ENCODE data around the gene NFE2L3.
"Not testable (repeated sequence)": the region's sequence is repeated elsewhere in the genome, so short reads cannot be mapped to it uniquely, and the experiment has no call there.

The NFE2L3 gene, protein sequence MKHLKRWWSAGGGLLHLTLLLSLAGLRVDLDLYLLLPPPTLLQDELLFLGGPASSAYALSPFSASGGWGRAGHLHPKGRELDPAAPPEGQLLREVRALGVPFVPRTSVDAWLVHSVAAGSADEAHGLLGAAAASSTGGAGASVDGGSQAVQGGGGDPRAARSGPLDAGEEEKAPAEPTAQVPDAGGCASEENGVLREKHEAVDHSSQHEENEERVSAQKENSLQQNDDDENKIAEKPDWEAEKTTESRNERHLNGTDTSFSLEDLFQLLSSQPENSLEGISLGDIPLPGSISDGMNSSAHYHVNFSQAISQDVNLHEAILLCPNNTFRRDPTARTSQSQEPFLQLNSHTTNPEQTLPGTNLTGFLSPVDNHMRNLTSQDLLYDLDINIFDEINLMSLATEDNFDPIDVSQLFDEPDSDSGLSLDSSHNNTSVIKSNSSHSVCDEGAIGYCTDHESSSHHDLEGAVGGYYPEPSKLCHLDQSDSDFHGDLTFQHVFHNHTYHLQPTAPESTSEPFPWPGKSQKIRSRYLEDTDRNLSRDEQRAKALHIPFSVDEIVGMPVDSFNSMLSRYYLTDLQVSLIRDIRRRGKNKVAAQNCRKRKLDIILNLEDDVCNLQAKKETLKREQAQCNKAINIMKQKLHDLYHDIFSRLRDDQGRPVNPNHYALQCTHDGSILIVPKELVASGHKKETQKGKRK

DNA sequence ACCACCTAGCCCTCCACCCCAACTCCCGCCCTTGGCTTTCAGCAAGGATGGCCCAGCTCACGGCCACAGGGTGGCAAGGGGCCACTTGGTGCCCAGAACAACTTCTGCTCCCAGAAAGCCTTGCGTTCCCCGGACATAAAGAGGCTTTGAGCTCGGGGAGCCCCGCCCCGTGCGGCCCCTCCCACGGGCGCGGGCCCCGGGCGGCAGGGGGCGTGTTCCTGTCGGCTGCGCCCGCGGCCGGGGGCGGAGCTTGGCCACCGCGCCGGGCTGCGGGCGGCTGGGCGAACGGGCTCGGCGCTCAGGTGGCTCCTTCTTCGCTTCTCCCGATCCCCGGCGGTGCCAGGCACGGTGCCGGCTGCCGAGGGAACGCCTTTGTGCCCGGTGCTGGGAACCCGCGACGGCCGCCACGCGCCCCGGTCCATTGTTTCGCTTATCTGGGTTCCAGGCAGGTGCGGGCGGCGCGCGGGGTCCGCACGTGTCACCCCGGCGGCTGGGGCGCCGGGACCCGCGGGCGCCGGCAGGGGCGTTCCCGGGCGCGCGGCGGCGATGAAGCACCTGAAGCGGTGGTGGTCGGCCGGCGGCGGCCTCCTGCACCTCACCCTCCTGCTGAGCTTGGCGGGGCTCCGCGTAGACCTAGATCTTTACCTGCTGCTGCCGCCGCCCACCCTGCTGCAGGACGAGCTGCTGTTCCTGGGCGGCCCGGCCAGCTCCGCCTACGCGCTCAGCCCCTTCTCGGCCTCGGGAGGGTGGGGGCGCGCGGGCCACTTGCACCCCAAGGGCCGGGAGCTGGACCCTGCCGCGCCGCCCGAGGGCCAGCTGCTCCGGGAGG lies at the start of gene NFE2L3:
NFE2L3 (plus strand) TSS at position 246 of the 829 bp plus-strand sequence; CDS start at position 547, 301 bp downstream.
- DNase-seq = no peak

GRCh38 chr7:26103596-26103995 lies 48.4 kb upstream of the NFE2L3 start:
- DNase-seq = no peak

- no peak for DNase-seq
Measured at GRCh38 chr7:26105236-26105635, 46.8 kb upstream of the NFE2L3 start.

DNA sequence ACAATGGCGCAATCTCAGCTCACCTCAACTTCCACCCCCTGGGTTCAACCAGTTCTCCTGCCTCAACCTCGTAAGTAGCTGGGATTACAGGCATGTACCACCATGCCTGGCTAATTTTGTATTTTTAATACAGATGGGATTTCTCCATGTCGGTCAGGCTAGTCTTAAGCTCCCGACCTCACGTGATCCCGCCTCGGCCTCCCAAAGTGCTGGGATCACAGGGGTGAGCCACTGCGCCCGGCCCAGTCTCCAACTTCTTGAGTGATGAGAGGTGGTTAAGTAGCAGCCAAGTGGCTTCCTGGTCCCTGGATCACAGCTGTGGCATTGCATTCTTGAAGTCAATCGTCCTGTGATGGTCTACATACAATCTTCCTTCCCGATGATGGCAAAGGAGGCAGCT lies 46.1 kb upstream of the NFE2L3 start:
- no peak for DNase-seq

GRCh38 chr7:26112203-26112740 lies 39.7 kb upstream of the NFE2L3 start:
- DNase-seq = no peak

GRCh38 chr7:26115650-26116049 lies 36.3 kb upstream of the NFE2L3 start:
- no peak for DNase-seq

DNA sequence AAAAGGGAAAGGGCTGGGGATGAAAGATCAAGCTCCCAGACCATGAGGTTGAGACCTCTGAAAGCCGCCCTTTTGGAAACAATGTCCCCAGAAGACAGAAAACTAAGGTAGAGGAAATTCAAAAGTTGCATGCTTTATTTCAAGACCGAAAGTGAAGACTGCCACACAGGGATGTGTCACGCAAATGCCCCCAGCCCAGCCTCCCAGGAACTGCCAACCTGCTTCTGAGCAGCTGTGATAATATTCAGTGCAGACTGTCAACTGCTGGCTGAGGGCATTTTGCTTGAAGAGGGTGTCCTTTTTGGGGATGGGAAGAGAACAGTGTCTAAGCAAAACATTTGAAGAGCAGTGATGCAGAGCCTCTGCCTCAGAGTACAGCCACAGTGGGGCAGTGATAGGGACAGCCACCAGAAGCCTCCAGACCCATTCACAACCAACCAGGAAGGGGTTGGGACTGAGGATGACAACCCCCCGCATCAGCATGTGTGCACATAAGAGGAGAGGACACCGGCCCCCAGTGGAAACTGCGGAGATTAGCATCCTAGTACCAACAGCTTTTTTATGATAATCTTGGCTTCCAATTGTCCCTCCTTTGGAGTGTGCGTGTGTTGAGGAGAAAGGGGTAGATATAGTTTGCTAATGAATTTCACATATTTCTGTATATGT lies 34.7 kb upstream of the NFE2L3 start:
- no peak for DNase-seq

- DNase-seq = no peak
Measured at GRCh38 chr7:26117970-26118369, 34.0 kb upstream of the NFE2L3 start.

DNA sequence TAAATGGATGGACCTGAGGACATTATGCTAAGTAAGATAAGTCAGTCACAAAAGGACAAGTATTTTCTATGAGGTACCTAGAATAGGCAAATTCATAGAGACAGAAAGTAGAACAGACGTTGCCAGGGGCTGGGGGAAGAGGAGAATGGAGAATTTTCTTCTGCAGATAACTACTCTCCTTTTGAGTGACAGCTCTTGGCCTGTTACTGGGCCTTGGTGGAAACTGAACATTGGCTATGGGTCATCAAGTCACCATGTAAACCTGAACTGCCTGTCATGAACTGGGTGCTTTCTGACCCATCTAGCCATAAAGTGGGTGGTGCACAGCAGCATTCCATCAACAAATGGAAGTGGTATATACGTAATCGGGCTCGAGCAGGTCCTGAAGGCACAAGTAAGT lies 29.3 kb upstream of the NFE2L3 start:
- no peak for DNase-seq

DNA sequence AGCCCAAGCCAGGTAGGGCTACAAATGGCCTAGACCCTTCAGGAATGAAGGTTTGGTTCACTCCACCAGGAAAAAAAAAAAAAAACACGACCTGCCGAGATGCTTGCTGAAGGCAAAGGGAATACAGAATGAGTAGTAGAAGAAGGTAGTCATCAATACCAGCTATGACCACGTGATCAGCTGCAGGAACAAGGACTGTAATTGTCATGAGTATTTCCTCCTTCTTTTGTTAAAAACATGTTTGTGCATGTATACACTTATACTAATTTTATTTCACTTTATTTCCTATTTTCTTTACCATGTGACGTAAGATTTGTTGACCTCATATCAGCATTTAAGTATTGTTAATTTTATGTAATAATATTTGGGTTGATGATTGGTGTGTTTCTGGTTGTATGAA lies 27.2 kb upstream of the NFE2L3 start:
- DNase-seq = not testable (repeated sequence)

- no peak for DNase-seq
Measured at GRCh38 chr7:26127411-26127810, 24.6 kb upstream of the NFE2L3 start.

GRCh38 chr7:26131056-26131589 lies 20.9 kb upstream of the NFE2L3 start:
- DNase-seq = no peak

GRCh38 chr7:26135076-26135475 lies 16.9 kb upstream of the NFE2L3 start:
- DNase-seq = no peak

DNA sequence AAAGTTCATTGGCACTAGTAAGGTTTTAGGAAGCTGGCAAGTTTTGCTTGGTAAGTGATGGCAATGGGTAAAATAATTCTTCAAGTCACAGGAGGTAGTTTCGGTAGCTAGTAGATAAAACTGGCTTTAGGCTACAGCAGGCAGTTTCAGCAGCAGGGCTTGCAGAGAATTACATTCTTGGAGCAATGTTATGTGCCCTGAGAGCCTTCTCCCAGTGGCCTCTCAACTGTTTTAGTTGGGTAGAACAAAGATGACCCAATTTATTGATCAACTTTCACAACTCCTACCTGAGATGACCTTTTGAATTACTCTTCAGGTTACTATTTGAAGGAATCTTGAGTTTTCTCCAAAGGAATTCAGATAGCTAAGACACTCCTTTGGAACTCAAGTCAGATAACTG lies 16.4 kb upstream of the NFE2L3 start:
- no peak for DNase-seq

DNA sequence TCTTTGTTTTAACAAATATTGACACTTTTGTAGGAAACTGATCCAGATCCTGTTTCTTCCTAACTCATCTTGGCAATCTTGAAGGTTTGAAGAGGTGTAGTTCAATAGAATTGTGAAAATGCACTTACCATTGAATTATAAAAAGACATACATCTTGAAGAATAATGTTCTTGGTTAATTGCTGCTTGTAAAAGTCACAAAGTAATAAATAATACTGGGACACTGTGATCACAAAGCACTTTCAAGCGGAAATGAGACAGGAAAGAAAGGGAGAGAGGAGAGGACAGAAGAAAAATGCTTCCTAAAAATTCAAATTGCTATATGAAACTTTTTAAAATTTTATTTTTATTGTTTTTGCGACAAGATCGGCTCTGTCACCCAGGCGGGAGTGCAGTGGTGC lies 15.2 kb upstream of the NFE2L3 start:
- no peak for DNase-seq

DNA sequence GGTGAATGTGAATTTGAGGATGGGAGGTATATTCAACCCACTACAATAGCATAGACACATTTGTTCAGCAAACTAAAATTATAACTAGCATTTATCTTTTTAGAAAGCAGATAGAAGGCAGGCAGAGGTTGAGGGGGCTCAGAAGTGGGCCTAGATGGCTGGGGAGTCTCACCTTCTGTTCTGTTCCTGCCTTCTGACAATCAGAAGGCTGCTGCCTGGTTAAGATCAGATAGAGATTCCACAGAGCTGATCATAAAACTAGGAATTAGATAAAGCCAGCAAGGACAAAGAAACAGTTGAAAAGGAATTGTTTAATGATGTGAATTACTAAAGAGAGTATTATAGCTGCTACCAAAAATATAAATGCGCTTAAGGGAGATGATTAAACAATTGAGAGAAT lies 11.6 kb upstream of the NFE2L3 start:
- DNase-seq = no peak

DNA sequence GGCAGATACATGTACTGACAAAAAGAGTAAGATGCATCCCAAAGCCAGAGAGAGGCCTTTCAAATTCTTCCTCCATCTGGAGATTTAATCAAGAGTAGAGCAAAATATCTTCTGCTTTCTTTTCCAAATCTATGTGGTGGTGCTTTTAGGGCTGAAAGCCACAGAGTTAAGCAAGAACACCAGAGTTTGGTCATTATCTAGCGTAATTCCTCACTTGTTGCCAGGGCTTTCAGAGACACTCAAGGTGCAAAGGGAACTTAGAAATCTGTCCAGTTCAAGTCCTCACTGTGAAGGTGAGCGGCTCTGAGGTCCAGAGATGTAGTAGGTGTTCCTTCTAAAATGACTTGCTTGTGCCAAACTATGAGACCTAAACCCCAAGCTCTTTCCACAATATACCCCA lies 10.9 kb upstream of the NFE2L3 start:
- no peak for DNase-seq

GRCh38 chr7:26143298-26144048 lies 8.5 kb upstream of the NFE2L3 start:
- DNase-seq = no peak

- no peak for DNase-seq
Measured at GRCh38 chr7:26144184-26145080, 7.6 kb upstream of the NFE2L3 start.

DNA sequence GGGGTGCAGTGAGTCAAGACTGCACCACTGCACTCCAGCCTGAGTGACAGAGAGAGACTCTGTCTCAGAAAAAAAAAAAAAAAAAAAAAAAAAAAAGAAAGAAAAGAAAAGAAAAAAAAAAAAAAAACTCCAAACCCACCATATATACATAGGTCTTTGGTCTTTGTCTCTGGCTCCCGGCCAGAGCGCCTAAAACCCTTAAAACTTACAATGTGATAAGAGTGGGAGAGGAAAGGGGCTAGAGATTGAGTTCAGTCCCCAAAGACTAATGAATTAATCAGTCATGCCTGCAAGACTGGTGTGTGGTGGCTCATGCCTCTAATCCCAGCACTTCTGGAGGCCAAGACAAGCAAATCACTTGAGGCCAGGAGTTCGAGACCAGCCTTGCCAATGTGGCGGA lies 6.8 kb upstream of the NFE2L3 start:
- no peak for DNase-seq

DNA sequence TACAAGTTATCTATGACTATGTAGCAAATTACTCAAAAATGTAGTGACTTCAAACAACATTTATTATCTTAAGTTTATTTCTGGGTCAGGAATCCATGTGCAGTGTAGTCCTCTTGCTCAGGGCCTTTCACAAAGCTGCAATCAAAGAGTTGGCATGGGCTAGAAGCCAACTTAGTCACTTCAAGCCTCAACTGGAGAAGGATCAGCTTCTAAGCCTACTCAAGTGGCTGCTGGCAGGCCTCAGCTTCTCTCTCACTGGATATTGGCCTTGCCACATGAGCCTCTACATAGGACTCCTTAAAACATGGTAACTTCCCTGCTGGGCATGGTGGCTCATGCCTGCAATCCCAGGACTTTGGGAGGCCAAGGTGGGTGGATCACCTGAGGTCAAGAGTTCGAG lies 5.0 kb upstream of the NFE2L3 start:
- DNase-seq = no peak

All from NCI-H1417 treated with DMSO at 0.1 percent for 48 hours (cell line).